GM21526 (cell line): Measurements from ENCODE around the gene RRP12.
"Not testable (repeated sequence)": the region's sequence is repeated elsewhere in the genome, so short reads cannot be mapped to it uniquely, and the experiment has no call there.

Experiments
- ATAC-seq: cut with Tn5 transposase; IDR thresholded peaks from one replicate; pipeline ENCODE4 v1.9.1; 2021; ENCODE audit warnings: moderate library complexity; ENCODE audit not compliant: unreplicated experiment, low FRiP score

The RRP12 gene

GRCh38 chr10:97407211-97407951 is 6.2 kb upstream of the RRP12 start:
- peak; percentile 78 for ATAC-seq

GRCh38 chr10:97406483-97406882 is 5.3 kb upstream of the RRP12 start:
- not testable (repeated sequence) for ATAC-seq

GRCh38 chr10:97406064-97406463 is 4.9 kb upstream of the RRP12 start:
- ATAC-seq: no peak

GRCh38 chr10:97404044-97404443 is 2.9 kb upstream of the RRP12 start:
- no peak for ATAC-seq

- ATAC-seq: no peak
These were observed 347 bp upstream of the RRP12 start for GRCh38 chr10:97401455-97401919.

GRCh38 chr10:97399843-97400545 is 1.1 kb downstream of the RRP12 start:
- ATAC-seq: no peak

GRCh38 chr10:97396056-97396455 is 5.1 kb downstream of the RRP12 start:
- no peak for ATAC-seq

- ATAC-seq: no peak
These were observed 8.0 kb downstream of the RRP12 start for GRCh38 chr10:97393034-97393573.

GRCh38 chr10:97390091-97390490 is 11.0 kb downstream of the RRP12 start:
- no peak for ATAC-seq

GRCh38 chr10:97388152-97388551 is 13.0 kb downstream of the RRP12 start:
- ATAC-seq: no peak

GRCh38 chr10:97385565-97385964 is 15.6 kb downstream of the RRP12 start:
- no peak for ATAC-seq

GRCh38 chr10:97384641-97385040 is 16.5 kb downstream of the RRP12 start:
- no peak for ATAC-seq

GRCh38 chr10:97384156-97384555 is 17.0 kb downstream of the RRP12 start:
- no peak for ATAC-seq

- ATAC-seq: no peak
These were observed 18.0 kb downstream of the RRP12 start for GRCh38 chr10:97383159-97383558.

- ATAC-seq: no peak
These were observed 19.5 kb downstream of the RRP12 start for GRCh38 chr10:97381626-97382025.

- no peak for ATAC-seq
These were observed 20.6 kb downstream of the RRP12 start for GRCh38 chr10:97380516-97380915.

- no peak for ATAC-seq
These were observed 21.9 kb downstream of the RRP12 start for GRCh38 chr10:97378933-97379921.

- ATAC-seq: no peak
These were observed 24.7 kb downstream of the RRP12 start for GRCh38 chr10:97376413-97376812.

GRCh38 chr10:97373456-97373855 is 27.7 kb downstream of the RRP12 start:
- no peak for ATAC-seq

GRCh38 chr10:97372233-97372875 is 28.8 kb downstream of the RRP12 start:
- ATAC-seq: no peak
